Vagina (tissue), 2 donors: Measurements from ENCODE around the gene FSTL1. TPM values are rescaled to one million over a fixed set of nuclear protein-coding genes. Genes with fewer than 3 reads are reported as not detected.
A peak's percentile ranks its signal among the peaks of the same experiment; 100 is the strongest.

Experiments
- DNase-seq, 2 donors: peaks; one replicate each; pipeline ENCODE4 v3.0.0-alpha.2; 2017; ENCODE audit errors: extremely low spot score in 2 of 2
- H3K27ac ChIP-seq: fragments of 200-600 bp; sonication (generic); one replicate; pipeline ENCODE4 v1.5.1; 2019
- H3K27me3 ChIP-seq: fragments of 200-600 bp; sonication (generic); one replicate; pipeline ENCODE4 v1.5.1; 2019
- H3K36me3 ChIP-seq, 2 donors: fragments of 200-600 bp; sonication (generic); one replicate each; pipeline ENCODE4 v1.5.1; 2017 to 2019
- H3K4me1 ChIP-seq: fragments of 200-600 bp; sonication (generic); one replicate; pipeline ENCODE4 v1.5.1; 2019
- H3K4me3 ChIP-seq, 2 donors: fragments of 200-600 bp; sonication (generic); 1 replicate in 1 of 2; 2 replicates in 1 of 2; pipeline ENCODE4 v1.5.1; 2016 to 2019
- H3K9me3 ChIP-seq: fragments of 200-600 bp; sonication (generic); one replicate; pipeline ENCODE4 v1.5.1; 2019
- POLR2A ChIP-seq, 2 donors: fragments of 450-650 bp; IDR thresholded peaks; one replicate each; pipeline ENCODE4 v1.6.1; 2017; ENCODE audit warnings: antibody characterized with exemption in 2 of 2, mild to moderate bottlenecking in 2 of 2, moderate library complexity in 2 of 2
- POLR2AphosphoS5 ChIP-seq, 2 donors: sonication (generic); formaldehyde crosslinking; IDR thresholded peaks; one replicate each; pipeline ENCODE4 v1.9.0; 2017; ENCODE audit warnings: antibody characterized with exemption in 2 of 2, mild to moderate bottlenecking in 2 of 2, low read depth in 1 of 2; ENCODE audit not compliant: insufficient read depth in 1 of 2
- intact Hi-C: fragments of 100-400 bp; cut with DNase I; formaldehyde crosslinking; loops from one replicate; pipeline ENCODE4 v1.15.1; 2023
- total RNA-seq: library from RNA; depleted of rRNA; stranded (reverse); fragments of >200 nt; gene quantifications from one replicate; pipeline ENCODE4 v1.2.3, GENCODE V29; 2016
- TF ChIP-seq, protein P1 (sequence below), 3 experiments: fragments of 450-650 bp in 2 of 3; fragments of 200-600 bp in 1 of 3; sonication (generic) in 1 of 3; IDR thresholded peaks; one replicate each; pipeline ENCODE4 v1.5.1; 2017 to 2019; ENCODE audit warnings: antibody characterized with exemption in 3 of 3, mild to moderate bottlenecking in 2 of 3, moderate library complexity in 2 of 3

FSTL1 gene
- total RNA-seq, 1 donor from 2014 or later: 387 TPM

DNA sequence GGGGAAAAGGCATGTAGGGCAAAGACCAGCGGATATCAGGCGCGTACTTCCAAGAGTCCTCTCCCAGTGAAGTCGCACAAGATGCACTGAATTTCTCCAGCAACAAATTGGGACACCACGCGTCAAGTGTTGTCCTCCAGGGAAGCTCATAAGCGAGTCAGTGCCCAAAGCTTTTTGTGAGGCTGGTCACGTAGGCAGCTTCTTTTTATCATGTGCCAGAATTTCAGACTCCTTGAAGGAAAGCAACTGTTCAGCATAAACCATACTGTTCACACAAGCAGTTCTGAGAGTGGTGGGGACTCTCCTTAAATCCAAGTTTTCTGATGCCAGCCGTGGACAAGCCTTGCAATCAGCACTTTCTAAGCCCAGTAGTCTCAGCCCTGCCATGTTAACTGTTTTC is 10.1 kb upstream of the FSTL1 start:
- no peaks in the 10 kb centered on the region for H3K27me3 ChIP-seq
- intact Hi-C loops: no loop called here

DNA sequence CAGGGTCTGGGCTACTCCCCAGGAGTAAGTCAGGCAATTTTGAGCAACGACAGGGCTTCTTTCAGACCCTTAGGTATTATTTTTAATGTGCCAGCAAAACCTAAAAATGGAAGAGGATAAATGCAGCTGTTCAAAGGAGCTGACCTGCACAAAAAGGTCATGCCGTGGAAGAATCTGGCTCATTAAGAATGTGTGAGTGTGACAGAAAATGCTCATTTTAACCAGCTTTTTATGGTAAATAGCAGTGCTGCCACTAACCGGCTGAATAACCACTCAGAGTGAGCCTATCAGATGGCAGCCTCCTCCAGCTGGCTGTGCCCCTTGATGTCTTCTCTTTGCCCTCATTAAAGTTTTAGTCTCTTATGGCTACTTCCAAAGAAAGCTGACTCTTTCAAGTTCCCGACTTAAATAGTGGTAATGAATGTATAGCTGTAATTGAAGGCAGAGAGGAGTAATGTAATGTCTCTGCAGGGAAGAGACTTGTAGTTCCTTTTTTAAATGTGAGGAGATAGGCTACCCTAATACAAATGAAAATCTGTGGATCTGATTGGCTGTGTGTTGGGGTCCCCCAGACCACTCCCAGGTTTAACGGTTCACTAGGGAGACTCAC is 9.5 kb upstream of the FSTL1 start:
- Histone ChIP-seq H3K27me3 (no peaks in the 10 kb centered on the region), H3K4me1 (no peaks in the 10 kb centered on the region), H3K27ac (no peak overlapping the region), H3K4me3 (no peak overlapping the region), H3K36me3 (no peaks in the 10 kb centered on the region), H3K9me3 (no peaks in the 10 kb centered on the region)
- intact Hi-C loops: no loop called here
- TF ChIP-seq, protein P1, sequence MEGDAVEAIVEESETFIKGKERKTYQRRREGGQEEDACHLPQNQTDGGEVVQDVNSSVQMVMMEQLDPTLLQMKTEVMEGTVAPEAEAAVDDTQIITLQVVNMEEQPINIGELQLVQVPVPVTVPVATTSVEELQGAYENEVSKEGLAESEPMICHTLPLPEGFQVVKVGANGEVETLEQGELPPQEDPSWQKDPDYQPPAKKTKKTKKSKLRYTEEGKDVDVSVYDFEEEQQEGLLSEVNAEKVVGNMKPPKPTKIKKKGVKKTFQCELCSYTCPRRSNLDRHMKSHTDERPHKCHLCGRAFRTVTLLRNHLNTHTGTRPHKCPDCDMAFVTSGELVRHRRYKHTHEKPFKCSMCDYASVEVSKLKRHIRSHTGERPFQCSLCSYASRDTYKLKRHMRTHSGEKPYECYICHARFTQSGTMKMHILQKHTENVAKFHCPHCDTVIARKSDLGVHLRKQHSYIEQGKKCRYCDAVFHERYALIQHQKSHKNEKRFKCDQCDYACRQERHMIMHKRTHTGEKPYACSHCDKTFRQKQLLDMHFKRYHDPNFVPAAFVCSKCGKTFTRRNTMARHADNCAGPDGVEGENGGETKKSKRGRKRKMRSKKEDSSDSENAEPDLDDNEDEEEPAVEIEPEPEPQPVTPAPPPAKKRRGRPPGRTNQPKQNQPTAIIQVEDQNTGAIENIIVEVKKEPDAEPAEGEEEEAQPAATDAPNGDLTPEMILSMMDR (IDR thresholded peaks at IDR 0.05): no peak
- no peak for TF ChIP-seq POLR2AphosphoS5 (IDR thresholded peaks at IDR 0.05; ENCODE audit: insufficient read depth in 1 of 2, low read depth in 1 of 2)
- TF ChIP-seq POLR2A (IDR thresholded peaks at IDR 0.05): no peak
- peak; percentile 28 to 49 for DNase-seq

More for the DNA sequence above, 10.1 kb upstream of the FSTL1 start:
- no peak overlapping the region for H3K4me3 ChIP-seq
- no peaks in the 10 kb centered on the region for H3K4me1 ChIP-seq
- H3K36me3 ChIP-seq: no peaks in the 10 kb centered on the region
- H3K27ac ChIP-seq: no peak overlapping the region
- DNase-seq: peak; percentile 52 to 65
- H3K9me3 ChIP-seq: no peaks in the 10 kb centered on the region
- TF ChIP-seq, protein P1 (IDR thresholded peaks at IDR 0.05): no peak
- TF ChIP-seq POLR2AphosphoS5 (IDR thresholded peaks at IDR 0.05; ENCODE audit: insufficient read depth in 1 of 2, low read depth in 1 of 2) (no peak), POLR2A (IDR thresholded peaks at IDR 0.05) (no peak)

DNA sequence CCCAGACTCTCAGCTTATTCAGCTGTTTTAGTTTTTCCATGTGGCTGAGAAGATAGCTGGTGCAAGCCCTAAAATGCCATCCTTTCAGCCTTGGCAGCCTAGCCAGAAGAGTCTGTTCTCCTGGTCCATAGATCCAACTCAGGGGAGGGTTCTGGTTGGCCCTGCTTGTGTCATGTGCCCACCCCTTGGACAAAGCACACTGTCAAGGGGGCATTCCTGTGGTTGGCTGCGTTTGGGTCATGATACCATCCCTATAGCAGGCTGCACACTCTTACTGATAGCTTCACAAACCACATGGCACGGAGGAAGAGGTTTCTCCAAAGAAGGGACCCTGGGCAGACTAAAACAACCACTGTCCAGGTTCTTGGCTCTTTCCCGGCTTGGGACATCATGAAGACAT is 8.4 kb upstream of the FSTL1 start:
- TF ChIP-seq POLR2AphosphoS5 (IDR thresholded peaks at IDR 0.05; ENCODE audit: insufficient read depth in 1 of 2, low read depth in 1 of 2) (no peak), POLR2A (IDR thresholded peaks at IDR 0.05) (no peak)
- TF ChIP-seq, protein P1 (IDR thresholded peaks at IDR 0.05): no peak
- no peak overlapping the region for H3K4me3 ChIP-seq
- peak; percentile 34 to 43 for DNase-seq
- H3K36me3 ChIP-seq: no peaks in the 10 kb centered on the region
- no peaks in the 10 kb centered on the region for H3K27me3 ChIP-seq
- no peaks in the 10 kb centered on the region for H3K4me1 ChIP-seq
- H3K9me3 ChIP-seq: no peaks in the 10 kb centered on the region
- no peak overlapping the region for H3K27ac ChIP-seq
- intact Hi-C loops: no loop called here

DNA sequence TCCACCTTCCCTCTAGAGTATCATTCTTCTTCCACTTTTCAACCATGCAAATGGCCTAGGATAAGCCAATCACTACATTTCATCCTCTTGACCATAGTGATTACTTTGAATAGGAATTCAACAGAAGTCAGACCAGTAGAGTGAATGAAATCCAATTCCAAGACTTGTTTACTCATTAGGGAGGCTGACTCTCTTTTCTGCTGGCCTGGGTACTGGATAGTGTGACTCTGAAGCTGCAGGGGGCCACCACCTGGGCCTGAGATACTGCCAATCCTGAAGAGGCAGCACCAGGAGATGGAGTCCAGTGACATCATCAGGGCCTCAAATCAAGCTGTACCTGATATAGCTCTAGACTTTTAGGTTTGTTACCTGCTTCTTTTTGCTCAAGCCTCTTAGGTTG is 7.0 kb upstream of the FSTL1 start:
- TF ChIP-seq, protein P1 (IDR thresholded peaks at IDR 0.05): no peak
- TF ChIP-seq POLR2A (IDR thresholded peaks at IDR 0.05): no peak
- TF ChIP-seq POLR2AphosphoS5 (IDR thresholded peaks at IDR 0.05; ENCODE audit: insufficient read depth in 1 of 2, low read depth in 1 of 2): no peak
- no peaks in the 10 kb centered on the region for H3K27me3 ChIP-seq
- DNase-seq: peak in 1 of 2 donors; percentile 8
- no peaks in the 10 kb centered on the region for H3K36me3 ChIP-seq
- H3K4me1 ChIP-seq: no peaks in the 10 kb centered on the region
- intact Hi-C loops: no loop called here
- H3K27ac ChIP-seq: no peak overlapping the region
- H3K4me3 ChIP-seq: no peak overlapping the region
- no peaks in the 10 kb centered on the region for H3K9me3 ChIP-seq

DNA sequence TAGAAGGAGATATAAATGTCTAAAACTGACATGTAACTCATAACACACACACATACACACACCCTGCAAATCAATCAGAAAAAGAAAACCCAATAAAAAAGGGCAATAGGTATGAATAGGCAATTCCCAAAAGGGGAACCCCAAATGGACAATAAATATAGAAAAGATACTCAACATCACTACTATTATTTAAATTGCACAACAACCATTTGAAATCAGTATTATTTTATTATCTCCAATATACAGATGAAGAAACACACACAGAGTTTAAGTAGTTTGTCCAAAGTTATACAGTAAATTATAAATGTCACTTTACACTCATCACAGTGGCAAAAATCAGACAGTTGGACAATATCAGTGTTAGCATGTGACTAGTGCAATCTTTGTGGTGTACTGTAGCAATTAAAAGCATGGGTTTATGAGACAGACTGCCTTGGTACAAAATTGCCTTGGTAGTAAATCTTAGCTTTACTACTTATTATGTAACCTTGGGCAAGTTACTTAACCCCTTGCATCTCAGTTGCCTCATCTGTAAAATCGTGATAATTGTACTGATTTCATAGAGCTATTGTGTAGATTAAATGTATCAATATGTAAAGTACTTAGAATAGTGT is 3.4 kb upstream of the FSTL1 start:
- Histone ChIP-seq H3K27me3 (no peaks in the 10 kb centered on the region), H3K36me3 (no peaks in the 10 kb centered on the region), H3K9me3 (no peaks in the 10 kb centered on the region), H3K27ac (no peak overlapping the region), H3K4me3 (no peak overlapping the region), H3K4me1 (peaks cover 12% of the 10 kb centered on the region)
- intact Hi-C loops: loop anchor here (5.0 kb wide), 1 partner anchor 38 kb away; no protein-coding TSS in a partner anchor
- TF ChIP-seq, protein P1 (IDR thresholded peaks at IDR 0.05): no peak
- TF ChIP-seq POLR2AphosphoS5 (IDR thresholded peaks at IDR 0.05; ENCODE audit: insufficient read depth in 1 of 2, low read depth in 1 of 2) (no peak), POLR2A (IDR thresholded peaks at IDR 0.05) (no peak)
- no peak for DNase-seq
